ENCODE results near the gene CHST1. TPM values are rescaled to one million over a fixed set of nuclear protein-coding genes. Genes with fewer than 3 reads are reported as not detected.
A peak's percentile ranks its signal among the peaks of the same experiment; 100 is the strongest.

Gene CHST1
- total and polyA plus RNA-seq, 2 donors (not counting 3 experiments of a cell fraction or from before 2014, with no cell fraction given) = 12.6 to 40.5 TPM

DNA sequence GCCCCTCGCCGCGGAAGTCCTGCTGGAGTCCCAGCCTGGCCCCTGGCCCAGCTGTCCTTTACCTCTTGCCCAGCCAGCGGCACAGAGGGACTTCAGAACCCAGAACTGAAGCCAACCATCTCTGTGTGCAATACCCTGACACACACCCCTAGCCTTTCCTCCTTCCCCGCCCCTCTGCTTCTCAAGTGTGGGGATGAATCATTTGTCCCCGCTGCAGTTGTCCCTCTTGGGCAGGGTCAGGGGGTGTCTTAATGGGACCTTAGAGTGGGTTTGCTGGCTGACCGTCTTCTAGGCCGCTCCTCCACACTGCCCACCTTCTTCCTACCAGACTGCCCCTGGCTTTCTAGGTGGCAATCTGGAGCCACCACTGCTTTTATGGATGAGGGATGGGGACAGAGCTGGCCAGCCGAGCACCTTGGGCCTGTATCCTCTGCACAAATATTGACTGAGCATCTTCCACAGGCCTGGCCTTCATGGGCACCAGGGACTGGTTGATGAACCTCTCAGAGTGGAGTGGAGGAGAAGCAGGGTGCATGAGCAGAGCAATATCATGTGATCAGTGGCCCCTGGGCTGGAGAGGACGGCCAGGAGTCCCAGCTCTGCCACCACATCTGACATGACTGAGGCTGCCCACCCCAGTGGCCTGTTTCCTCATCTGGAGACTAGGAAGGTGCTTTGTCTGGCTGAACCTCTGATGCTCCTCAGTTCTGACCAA, 668 bp upstream of the CHST1 start:
- FAIRE-seq (peak; percentile 57), DNase-seq (ENCODE audit: low read depth, low spot score) (peak; percentile 25)
- Histone ChIP-seq H3K9me3 (replicated peaks; ENCODE audit: control insufficient read depth, insufficient read depth, low read length) (no peaks in the 10 kb centered on the region), H4K20me1 (replicated peaks; ENCODE audit: control insufficient read depth, extremely low read depth, insufficient read depth, low read length) (no peaks in the 10 kb centered on the region), H3K36me3 (ENCODE audit: control insufficient read depth in 2 of 2, extremely low read depth in 1 of 2, insufficient read depth in 2 of 2, low read length in 2 of 2) (no peaks in the 10 kb centered on the region), H3K9ac (replicated peaks; ENCODE audit: extremely low read depth, insufficient read depth, low read length) (no peak overlapping the region), H3K4me3 (replicated peaks in 1 of 3; ENCODE audit: insufficient read depth in 1 of 3, low read depth in 1 of 3, low read length in 3 of 3) (peak overlapping the region in 1 of 3 experiments; percentile 55), H3K27ac (ENCODE audit: insufficient read depth, low read depth, low read length) (no peak overlapping the region), H2AFZ (ENCODE audit: low read depth, low read length) (peak overlapping the region; percentile 58), H3K9me1 (replicated peaks; ENCODE audit: control insufficient read depth, extremely low read depth, insufficient read depth, low read length) (no peaks in the 10 kb centered on the region), H3K4me2 (ENCODE audit: insufficient read depth, low read length) (no peak overlapping the region), H3K4me1 (ENCODE audit: control insufficient read depth, extremely low read depth, insufficient read depth, low read length) (peaks cover 24% of the 10 kb centered on the region), H3K79me2 (ENCODE audit: control insufficient read depth, insufficient read depth, low read length) (peaks cover 2% of the 10 kb centered on the region), H3K27me3 (ENCODE audit: control insufficient read depth in 2 of 2, insufficient read depth in 2 of 2, low read length in 2 of 2) (peaks cover 0 to 8% of the 10 kb centered on the region in 2 experiments)
- TF ChIP-seq EZH2 (IDR thresholded peaks at IDR 0.05; ENCODE audit: borderline replicate concordance, low read depth, low read length, severe bottlenecking) = no peak
- TF ChIP-seq POLR2AphosphoS5 (IDR thresholded peaks at IDR 0.05; ENCODE audit: insufficient read depth, low read depth, low read length) = no peak
- TF ChIP-seq, protein P1, sequence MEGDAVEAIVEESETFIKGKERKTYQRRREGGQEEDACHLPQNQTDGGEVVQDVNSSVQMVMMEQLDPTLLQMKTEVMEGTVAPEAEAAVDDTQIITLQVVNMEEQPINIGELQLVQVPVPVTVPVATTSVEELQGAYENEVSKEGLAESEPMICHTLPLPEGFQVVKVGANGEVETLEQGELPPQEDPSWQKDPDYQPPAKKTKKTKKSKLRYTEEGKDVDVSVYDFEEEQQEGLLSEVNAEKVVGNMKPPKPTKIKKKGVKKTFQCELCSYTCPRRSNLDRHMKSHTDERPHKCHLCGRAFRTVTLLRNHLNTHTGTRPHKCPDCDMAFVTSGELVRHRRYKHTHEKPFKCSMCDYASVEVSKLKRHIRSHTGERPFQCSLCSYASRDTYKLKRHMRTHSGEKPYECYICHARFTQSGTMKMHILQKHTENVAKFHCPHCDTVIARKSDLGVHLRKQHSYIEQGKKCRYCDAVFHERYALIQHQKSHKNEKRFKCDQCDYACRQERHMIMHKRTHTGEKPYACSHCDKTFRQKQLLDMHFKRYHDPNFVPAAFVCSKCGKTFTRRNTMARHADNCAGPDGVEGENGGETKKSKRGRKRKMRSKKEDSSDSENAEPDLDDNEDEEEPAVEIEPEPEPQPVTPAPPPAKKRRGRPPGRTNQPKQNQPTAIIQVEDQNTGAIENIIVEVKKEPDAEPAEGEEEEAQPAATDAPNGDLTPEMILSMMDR (IDR thresholded peaks at IDR 0.05; ENCODE audit: extremely low read depth in 1 of 2, insufficient read depth in 1 of 2, low read depth in 1 of 2, low read length in 2 of 2) = no peak
- BruUV-seq (replicated peaks) = no TSS peak
- ChIA-PET CTCF (interaction anchor here (1.8 to 2.1 kb wide), 2 partner anchors 105 to 295 kb away, joined by 5 to 6 read pairs; no protein-coding TSS in a partner anchor), POLR2A (no interaction called here)
- dilution Hi-C loops (cut with MboI; ENCODE audit: extremely low pct_ligation_motif_present, low sequenced_read_pairs) (no loop called here), intact Hi-C loops (cut with micrococcal nuclease) (loop anchor here (10.0 kb wide), 1 partner anchor 711 kb away; the partner anchor contains the start of gene TP53I11)

Data from endothelial cell of umbilical vein (primary cell).